Kidney capillary endothelial cell (primary cell): ENCODE results near the gene RLN2.

Experiments used
- DNase-seq: peaks from one replicate; pipeline ENCODE4 v3.0.0-alpha.2; 2018; ENCODE audit warnings: low spot score

The RLN2 gene

GRCh38 chr9:5265939-5266338 is 38.6 kb downstream of the RLN2 start:
- DNase-seq, result no peak

- no peak for DNase-seq
Observed at GRCh38 chr9:5264219-5264595, 40.3 kb downstream of the RLN2 start.

GRCh38 chr9:5263351-5264218 is 40.9 kb downstream of the RLN2 start:
- DNase-seq, result no peak
